GM23338 (cell line): ENCODE measurements around the gene TNNT2. TPM values are rescaled to one million over a fixed set of nuclear protein-coding genes. Genes with fewer than 3 reads are reported as not detected.

Experiments used
- ATAC-seq: fragments of 200-7000 bp; cut with Tn5 transposase; 3 replicates; pipeline ENCODE4 v1.9.1; 2020
- DNase-seq: peaks from one replicate; pipeline ENCODE4 v3.0.0-alpha.2; 2015; ENCODE audit warnings: low spot score
- H2AFZ ChIP-seq: fragments of 200-600 bp; sonication (generic); 2 replicates; pipeline ENCODE4 v1.8.0; 2016; ENCODE audit warnings: antibody characterized with exemption, mild to moderate bottlenecking, moderate library complexity
- H3F3A ChIP-seq: fragments of 200-600 bp; sonication (generic); replicated peaks from 2 replicates; pipeline ENCODE4 v1.8.0; 2017; ENCODE audit warnings: antibody characterized with exemption, mixed run types, low read depth
- H3K27ac ChIP-seq: fragments of 200-600 bp; sonication (generic); 2 replicates; pipeline ENCODE4 v1.6.1; 2016; ENCODE audit warnings: low read depth
- H3K27me3 ChIP-seq: fragments of 200-600 bp; sonication (generic); 2 replicates; pipeline ENCODE4 v1.8.0; 2016; ENCODE audit warnings: mild to moderate bottlenecking, mixed run types, moderate library complexity; ENCODE audit not compliant: insufficient read depth
- H3K36me3 ChIP-seq: fragments of 200-600 bp; sonication (generic); 2 replicates; pipeline ENCODE4 v1.8.0; 2016; ENCODE audit warnings: mild to moderate bottlenecking; ENCODE audit not compliant: insufficient read depth
- H3K4me1 ChIP-seq: fragments of 200-600 bp; sonication (generic); 2 replicates; pipeline ENCODE4 v1.8.0; 2016; ENCODE audit warnings: mild to moderate bottlenecking, moderate library complexity; ENCODE audit not compliant: insufficient read depth
- H3K4me2 ChIP-seq: fragments of 200-600 bp; sonication (generic); 2 replicates; pipeline ENCODE4 v1.7.1; 2017; ENCODE audit warnings: mixed run types
- H3K4me3 ChIP-seq: fragments of 200-600 bp; sonication (generic); 2 replicates; pipeline ENCODE4 v1.6.1; 2016; ENCODE audit warnings: mixed run types
- H3K79me2 ChIP-seq: fragments of 200-600 bp; sonication (generic); replicated peaks from 2 replicates; pipeline ENCODE4 v1.8.0; 2017; ENCODE audit warnings: mild to moderate bottlenecking; ENCODE audit not compliant: insufficient read depth
- H3K9me2 ChIP-seq: fragments of 200-600 bp; sonication (generic); 2 replicates; pipeline ENCODE4 v1.8.0; 2017; ENCODE audit not compliant: insufficient read depth
- H4K20me1 ChIP-seq: fragments of 200-600 bp; sonication (generic); replicated peaks from 2 replicates; pipeline ENCODE4 v1.8.0; 2017; ENCODE audit warnings: mild to moderate bottlenecking; ENCODE audit not compliant: insufficient read depth
- H3K27ac Mint-ChIP-seq: 2 replicates; pipeline ENCODE4 v1.8.0; 2020; ENCODE audit warnings: inconsistent platforms, mild to moderate bottlenecking, moderate library complexity, mixed read lengths
- H3K27me3 Mint-ChIP-seq: 3 replicates; pipeline ENCODE4 v1.8.0; 2022; ENCODE audit warnings: low read depth, mild to moderate bottlenecking, moderate library complexity, mixed read lengths, inconsistent platforms; ENCODE audit not compliant: insufficient read depth, poor library complexity
- H3K36me3 Mint-ChIP-seq: 3 replicates; pipeline ENCODE4 v1.8.0; 2021; ENCODE audit warnings: low read depth, mild to moderate bottlenecking, inconsistent platforms, moderate library complexity, mixed read lengths
- H3K4me1 Mint-ChIP-seq: 3 replicates; pipeline ENCODE4 v1.8.0; 2020; ENCODE audit warnings: mild to moderate bottlenecking, inconsistent platforms, mixed read lengths
- H3K4me3 Mint-ChIP-seq: 3 replicates; pipeline ENCODE4 v1.8.0; 2021; ENCODE audit warnings: moderate library complexity, mild to moderate bottlenecking, inconsistent platforms, mixed read lengths
- H3K9me3 Mint-ChIP-seq: 3 replicates; pipeline ENCODE4 v1.8.0; 2020; ENCODE audit warnings: moderate library complexity, mild to moderate bottlenecking, inconsistent platforms, mixed read lengths
- EZH2phosphoT487 ChIP-seq: fragments of 200-600 bp; sonication (generic); IDR thresholded peaks from one replicate; pipeline ENCODE4 v1.8.1; 2018; ENCODE audit warnings: antibody characterized with exemption; ENCODE audit not compliant: unreplicated experiment
- POLR2AphosphoS5 ChIP-seq: IDR thresholded peaks from 2 replicates; pipeline ENCODE4 v1.6.1; 2016; ENCODE audit warnings: antibody characterized with exemption, low read depth
- STAT1 ChIP-seq: IDR thresholded peaks from one replicate; pipeline ENCODE4 v1.6.1; 2016; ENCODE audit warnings: antibody characterized with exemption; ENCODE audit not compliant: unreplicated experiment
- polyA plus RNA-seq: library from polyadenylated mRNA; unstranded; fragments of >200 nt; fragmentation: Nextera tagmentation; extraction: Ambion mirVana; gene quantifications from 2 replicates; pipeline ENCODE4 v1.2.1, GENCODE V29; 2016
- total RNA-seq: library from RNA; depleted of rRNA; stranded (reverse); fragments of >200 nt; shearing (Covaris generic); gene quantifications from 2 replicates; pipeline ENCODE4 v1.2.3, GENCODE V29; 2014
- TF ChIP-seq, protein P1 (sequence below): fragments of 250-450 bp; sonication (Bioruptor Pico); IDR thresholded peaks from 2 replicates; pipeline ENCODE4 v1.5.0; 2020; ENCODE audit warnings: mild to moderate bottlenecking, moderate library complexity
- TF ChIP-seq, protein P2 (sequence below), 2 experiments: fragments of 200-600 bp in 1 of 2; sonication (generic) in 1 of 2; conservative IDR thresholded peaks; 2 replicates each; pipeline versions ENCODE4 v1.5.1 to v1.6.1; 2016 to 2017; ENCODE audit warnings: antibody characterized with exemption in 2 of 2, low read depth in 2 of 2, mild to moderate bottlenecking in 2 of 2, moderate library complexity in 1 of 2

TNNT2 gene
- total and polyA plus RNA-seq, 2 experiments from 2014 or later, result 7.5 to 19.1 TPM

DNA sequence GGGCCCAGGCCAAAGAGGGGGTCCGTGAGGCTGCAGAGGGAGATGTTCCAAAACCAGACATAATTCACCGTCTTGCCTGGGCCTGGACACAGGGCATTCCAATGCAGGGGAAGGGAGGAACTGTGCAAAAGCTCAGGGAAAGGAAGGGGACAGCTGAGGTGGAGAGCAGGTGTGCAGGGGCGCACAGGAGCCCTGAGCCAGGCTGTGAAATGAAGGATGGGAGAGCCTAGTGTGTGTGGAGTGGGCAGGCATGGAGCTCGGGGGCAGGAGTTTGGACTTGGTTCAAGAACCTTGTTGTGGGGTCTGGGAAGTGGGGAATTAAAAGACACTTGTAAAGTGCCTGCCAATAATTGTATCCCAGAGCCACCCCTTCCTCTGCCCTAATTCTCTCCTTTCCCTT is 41.8 kb upstream of the TNNT2 start:
- DNase-seq (no peak), ATAC-seq (no peak)
- H3K4me1 Mint-ChIP-seq, result peaks cover 15% of the 10 kb centered on the region
- H3K27ac Mint-ChIP-seq, result 0 out of 2 replicates have a peak overlapping the region, but pooled peaks have one; percentile 14
- Histone ChIP-seq H3K36me3 (no peaks in the 10 kb centered on the region), H3K9me2 (no peaks in the 10 kb centered on the region), H3K27me3 (no peaks in the 10 kb centered on the region), H3K4me2 (no peak overlapping the region), H3K27ac (no peak overlapping the region), H4K20me1 (no peaks in the 10 kb centered on the region), H3K4me1 (no peaks in the 10 kb centered on the region), H2AFZ (no peak overlapping the region), H3F3A (no peaks in the 10 kb centered on the region), H3K4me3 (no peak overlapping the region), H3K79me2 (no peaks in the 10 kb centered on the region)
- TF ChIP-seq STAT1 (no peak), EZH2phosphoT487 (no peak), POLR2AphosphoS5 (no peak)
- TF ChIP-seq, protein P1, sequence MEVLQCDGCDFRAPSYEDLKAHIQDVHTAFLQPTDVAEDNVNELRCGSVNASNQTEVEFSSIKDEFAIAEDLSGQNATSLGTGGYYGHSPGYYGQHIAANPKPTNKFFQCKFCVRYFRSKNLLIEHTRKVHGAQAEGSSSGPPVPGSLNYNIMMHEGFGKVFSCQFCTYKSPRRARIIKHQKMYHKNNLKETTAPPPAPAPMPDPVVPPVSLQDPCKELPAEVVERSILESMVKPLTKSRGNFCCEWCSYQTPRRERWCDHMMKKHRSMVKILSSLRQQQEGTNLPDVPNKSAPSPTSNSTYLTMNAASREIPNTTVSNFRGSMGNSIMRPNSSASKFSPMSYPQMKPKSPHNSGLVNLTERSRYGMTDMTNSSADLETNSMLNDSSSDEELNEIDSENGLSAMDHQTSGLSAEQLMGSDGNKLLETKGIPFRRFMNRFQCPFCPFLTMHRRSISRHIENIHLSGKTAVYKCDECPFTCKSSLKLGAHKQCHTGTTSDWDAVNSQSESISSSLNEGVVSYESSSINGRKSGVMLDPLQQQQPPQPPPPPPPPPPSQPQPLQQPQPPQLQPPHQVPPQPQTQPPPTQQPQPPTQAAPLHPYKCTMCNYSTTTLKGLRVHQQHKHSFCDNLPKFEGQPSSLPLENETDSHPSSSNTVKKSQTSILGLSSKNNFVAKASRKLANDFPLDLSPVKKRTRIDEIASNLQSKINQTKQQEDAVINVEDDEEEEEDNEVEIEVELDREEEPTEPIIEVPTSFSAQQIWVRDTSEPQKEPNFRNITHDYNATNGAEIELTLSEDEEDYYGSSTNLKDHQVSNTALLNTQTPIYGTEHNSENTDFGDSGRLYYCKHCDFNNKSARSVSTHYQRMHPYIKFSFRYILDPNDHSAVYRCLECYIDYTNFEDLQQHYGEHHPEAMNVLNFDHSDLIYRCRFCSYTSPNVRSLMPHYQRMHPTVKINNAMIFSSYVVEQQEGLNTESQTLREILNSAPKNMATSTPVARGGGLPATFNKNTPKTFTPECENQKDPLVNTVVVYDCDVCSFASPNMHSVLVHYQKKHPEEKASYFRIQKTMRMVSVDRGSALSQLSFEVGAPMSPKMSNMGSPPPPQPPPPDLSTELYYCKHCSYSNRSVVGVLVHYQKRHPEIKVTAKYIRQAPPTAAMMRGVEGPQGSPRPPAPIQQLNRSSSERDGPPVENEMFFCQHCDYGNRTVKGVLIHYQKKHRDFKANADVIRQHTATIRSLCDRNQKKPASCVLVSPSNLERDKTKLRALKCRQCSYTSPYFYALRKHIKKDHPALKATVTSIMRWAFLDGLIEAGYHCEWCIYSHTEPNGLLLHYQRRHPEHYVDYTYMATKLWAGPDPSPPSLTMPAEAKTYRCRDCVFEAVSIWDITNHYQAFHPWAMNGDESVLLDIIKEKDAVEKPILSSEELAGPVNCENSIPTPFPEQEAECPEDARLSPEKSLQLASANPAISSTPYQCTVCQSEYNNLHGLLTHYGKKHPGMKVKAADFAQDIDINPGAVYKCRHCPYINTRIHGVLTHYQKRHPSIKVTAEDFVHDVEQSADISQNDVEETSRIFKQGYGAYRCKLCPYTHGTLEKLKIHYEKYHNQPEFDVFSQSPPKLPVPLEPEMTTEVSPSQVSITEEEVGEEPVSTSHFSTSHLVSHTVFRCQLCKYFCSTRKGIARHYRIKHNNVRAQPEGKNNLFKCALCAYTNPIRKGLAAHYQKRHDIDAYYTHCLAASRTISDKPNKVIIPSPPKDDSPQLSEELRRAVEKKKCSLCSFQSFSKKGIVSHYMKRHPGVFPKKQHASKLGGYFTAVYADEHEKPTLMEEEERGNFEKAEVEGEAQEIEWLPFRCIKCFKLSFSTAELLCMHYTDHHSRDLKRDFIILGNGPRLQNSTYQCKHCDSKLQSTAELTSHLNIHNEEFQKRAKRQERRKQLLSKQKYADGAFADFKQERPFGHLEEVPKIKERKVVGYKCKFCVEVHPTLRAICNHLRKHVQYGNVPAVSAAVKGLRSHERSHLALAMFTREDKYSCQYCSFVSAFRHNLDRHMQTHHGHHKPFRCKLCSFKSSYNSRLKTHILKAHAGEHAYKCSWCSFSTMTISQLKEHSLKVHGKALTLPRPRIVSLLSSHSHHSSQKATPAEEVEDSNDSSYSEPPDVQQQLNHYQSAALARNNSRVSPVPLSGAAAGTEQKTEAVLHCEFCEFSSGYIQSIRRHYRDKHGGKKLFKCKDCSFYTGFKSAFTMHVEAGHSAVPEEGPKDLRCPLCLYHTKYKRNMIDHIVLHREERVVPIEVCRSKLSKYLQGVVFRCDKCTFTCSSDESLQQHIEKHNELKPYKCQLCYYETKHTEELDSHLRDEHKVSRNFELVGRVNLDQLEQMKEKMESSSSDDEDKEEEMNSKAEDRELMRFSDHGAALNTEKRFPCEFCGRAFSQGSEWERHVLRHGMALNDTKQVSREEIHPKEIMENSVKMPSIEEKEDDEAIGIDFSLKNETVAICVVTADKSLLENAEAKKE (CRISPR knock-in tag), result no peak
- TF ChIP-seq, protein P2, sequence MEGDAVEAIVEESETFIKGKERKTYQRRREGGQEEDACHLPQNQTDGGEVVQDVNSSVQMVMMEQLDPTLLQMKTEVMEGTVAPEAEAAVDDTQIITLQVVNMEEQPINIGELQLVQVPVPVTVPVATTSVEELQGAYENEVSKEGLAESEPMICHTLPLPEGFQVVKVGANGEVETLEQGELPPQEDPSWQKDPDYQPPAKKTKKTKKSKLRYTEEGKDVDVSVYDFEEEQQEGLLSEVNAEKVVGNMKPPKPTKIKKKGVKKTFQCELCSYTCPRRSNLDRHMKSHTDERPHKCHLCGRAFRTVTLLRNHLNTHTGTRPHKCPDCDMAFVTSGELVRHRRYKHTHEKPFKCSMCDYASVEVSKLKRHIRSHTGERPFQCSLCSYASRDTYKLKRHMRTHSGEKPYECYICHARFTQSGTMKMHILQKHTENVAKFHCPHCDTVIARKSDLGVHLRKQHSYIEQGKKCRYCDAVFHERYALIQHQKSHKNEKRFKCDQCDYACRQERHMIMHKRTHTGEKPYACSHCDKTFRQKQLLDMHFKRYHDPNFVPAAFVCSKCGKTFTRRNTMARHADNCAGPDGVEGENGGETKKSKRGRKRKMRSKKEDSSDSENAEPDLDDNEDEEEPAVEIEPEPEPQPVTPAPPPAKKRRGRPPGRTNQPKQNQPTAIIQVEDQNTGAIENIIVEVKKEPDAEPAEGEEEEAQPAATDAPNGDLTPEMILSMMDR (conservative IDR thresholded peaks at IDR 0.05; ENCODE audit: low read depth in 2 of 2), result no peak
- peaks cover 7% of the 10 kb centered on the region; the same call in 2 of the 3 replicates for H3K9me3 Mint-ChIP-seq
- H3K4me3 Mint-ChIP-seq, result no peak overlapping the region
- peaks cover 7% of the 10 kb centered on the region for H3K27me3 Mint-ChIP-seq
- H3K36me3 Mint-ChIP-seq, result no peaks in the 10 kb centered on the region
